Activated T-cell treated with anti-CD3 and anti-CD28 coated beads, Interleukin-2, amount 50 U/mL, for 4 hours (primary cell): ENCODE results near the gene INPP5D. TPM values are rescaled to one million over a fixed set of nuclear protein-coding genes. Genes with fewer than 3 reads are reported as not detected.

ENCODE experiments used
- ATAC-seq, 2 donors: fragments of 200-7000 bp; cut with Tn5 transposase; one replicate each; pipeline ENCODE4 v1.10.0; 2021
- DNase-seq: peaks from one replicate; pipeline ENCODE4 v3.0.0-alpha.2; 2020
- H3K27me3 Mint-ChIP-seq: one replicate; pipeline ENCODE4 v1.8.0; 2021; ENCODE audit warnings: low read depth, mixed read lengths
- H3K36me3 Mint-ChIP-seq: one replicate; pipeline ENCODE4 v1.8.0; 2022; ENCODE audit warnings: mixed read lengths; ENCODE audit not compliant: insufficient read depth
- H3K4me1 Mint-ChIP-seq: one replicate; pipeline ENCODE4 v1.8.0; 2021; ENCODE audit warnings: low read depth, mixed read lengths
- H3K4me3 Mint-ChIP-seq: one replicate; pipeline ENCODE4 v1.8.0; 2021; ENCODE audit warnings: mild to moderate bottlenecking, moderate library complexity, mixed read lengths
- H3K9me3 Mint-ChIP-seq: one replicate; pipeline ENCODE4 v1.8.0; 2021; ENCODE audit warnings: mixed read lengths
- total RNA-seq, 3 donors: library from RNA; stranded (reverse); gene quantifications; one replicate each; pipeline ENCODE4 v1.2.1, GENCODE V29; 2021

The INPP5D gene
- total RNA-seq, 3 donors from 2014 or later, result 31.2 to 35.5 (median 31.7) TPM

DNA sequence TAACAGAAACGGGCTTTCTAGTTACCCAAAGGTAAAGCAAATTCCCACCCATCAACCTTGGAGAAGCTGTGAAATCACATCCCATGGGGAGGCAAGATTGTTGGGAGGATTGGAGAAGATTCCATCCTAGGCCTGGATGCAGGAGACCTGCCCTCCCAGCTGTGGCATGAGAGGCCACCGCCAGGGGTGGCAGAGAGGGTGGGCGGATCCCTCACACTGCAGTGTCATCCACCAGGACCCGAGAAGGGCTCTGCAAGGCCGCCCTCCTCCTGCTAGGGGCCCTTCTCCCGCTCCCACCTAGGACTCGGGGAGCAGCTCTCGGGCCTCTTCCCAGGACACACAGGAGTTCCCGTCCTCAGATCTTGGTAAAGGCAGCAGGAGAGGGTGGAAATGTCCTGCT, 175.8 kb downstream of the INPP5D start:
- no peak for DNase-seq

DNA sequence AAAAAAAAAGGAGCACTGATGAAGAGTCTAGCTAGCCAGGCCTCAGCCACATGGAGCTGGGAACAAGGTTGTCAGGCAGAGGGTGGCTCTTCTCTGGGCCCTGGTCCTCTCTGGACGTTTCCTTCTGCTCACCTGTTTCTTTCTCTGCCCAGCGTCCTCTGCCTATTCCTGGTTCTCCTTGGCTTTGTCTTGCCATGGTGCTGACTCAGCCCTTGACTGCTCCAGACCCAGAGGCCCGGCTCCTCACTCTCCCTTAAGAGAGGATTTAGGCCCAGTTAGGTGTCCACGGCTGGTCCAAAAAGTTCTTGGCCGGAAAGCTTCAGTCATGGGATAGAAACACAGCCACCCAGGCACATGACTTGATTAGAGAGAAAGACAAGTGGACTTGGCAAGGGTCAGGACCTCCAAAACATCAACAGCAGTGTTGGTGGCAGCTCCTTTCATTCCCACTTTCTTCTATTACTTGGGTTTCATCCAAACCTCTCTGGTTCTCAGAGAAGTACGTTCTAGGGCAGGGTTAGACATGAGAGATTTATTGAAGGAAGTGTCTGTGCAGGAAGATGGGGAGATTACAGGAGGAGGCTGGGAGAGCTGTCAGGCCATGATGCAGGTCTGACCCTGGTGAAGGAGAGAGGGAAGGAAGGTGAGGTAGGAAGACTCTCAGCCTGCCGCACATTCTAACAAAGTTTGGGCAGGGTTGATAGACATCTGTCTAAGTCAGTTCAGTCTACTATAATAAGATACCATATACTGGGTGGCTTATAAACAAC, 176.9 kb downstream of the INPP5D start:
- H3K36me3 Mint-ChIP-seq, result no peaks in the 10 kb centered on the region
- no peaks in the 10 kb centered on the region for H3K9me3 Mint-ChIP-seq
- peaks cover 61% of the 10 kb centered on the region for H3K4me1 Mint-ChIP-seq
- no peak overlapping the region for H3K4me3 Mint-ChIP-seq
- ATAC-seq, result no peak
- no peak for DNase-seq
- no peaks in the 10 kb centered on the region for H3K27me3 Mint-ChIP-seq

More for the DNA sequence above, 175.8 kb downstream of the INPP5D start:
- Mint-ChIP-seq H3K9me3 (no peaks in the 10 kb centered on the region), H3K4me3 (no peak overlapping the region), H3K4me1 (peaks cover 52% of the 10 kb centered on the region), H3K27me3 (no peaks in the 10 kb centered on the region), H3K36me3 (no peaks in the 10 kb centered on the region)
- no peak for ATAC-seq

DNA sequence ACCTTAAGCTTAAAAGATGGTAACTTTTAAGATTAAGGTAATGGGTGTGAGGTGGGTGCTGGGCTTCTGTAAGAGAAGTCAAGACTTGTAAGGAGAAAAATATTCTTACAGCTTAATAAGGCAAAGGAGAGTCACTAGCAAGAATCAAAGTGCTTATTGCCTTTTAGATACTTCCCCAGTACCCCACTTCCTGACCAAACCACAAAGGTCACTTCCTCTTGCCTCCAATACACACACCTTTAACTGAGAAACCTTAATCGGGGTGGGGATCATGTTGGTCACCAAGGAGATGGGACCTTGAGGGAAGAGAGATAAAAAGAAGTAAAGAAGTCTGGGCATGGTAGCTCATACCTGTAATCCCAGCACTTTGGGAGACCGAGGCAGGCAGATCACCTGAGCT, 180.8 kb downstream of the INPP5D start:
- DNase-seq (no peak), ATAC-seq (peak; percentile 21 to 22)
- Mint-ChIP-seq H3K4me1 (peaks cover 64% of the 10 kb centered on the region), H3K36me3 (no peaks in the 10 kb centered on the region), H3K9me3 (no peaks in the 10 kb centered on the region), H3K27me3 (no peaks in the 10 kb centered on the region), H3K4me3 (peak overlapping the region; percentile 19)

DNA sequence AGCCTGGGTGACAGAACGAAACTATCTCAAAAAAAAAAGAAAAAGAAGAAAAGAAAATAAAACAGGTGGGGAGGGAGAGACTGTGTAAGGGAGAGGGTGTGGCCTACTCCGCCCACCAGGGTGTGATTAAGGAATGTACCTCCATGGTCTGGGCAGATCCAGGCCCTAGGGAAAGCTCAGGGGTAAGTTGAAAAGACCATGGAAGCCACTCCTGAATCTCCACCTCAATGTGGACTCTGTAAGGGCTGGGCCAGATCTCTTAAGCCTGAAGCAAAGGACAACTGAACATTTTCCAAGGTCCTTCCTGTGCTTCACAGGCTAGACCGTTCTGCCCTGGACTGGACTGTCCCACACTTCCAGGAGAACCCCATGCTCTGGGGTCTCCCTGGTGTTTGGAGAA, 181.7 kb downstream of the INPP5D start:
- Mint-ChIP-seq H3K36me3 (no peaks in the 10 kb centered on the region), H3K4me1 (peaks cover 68% of the 10 kb centered on the region), H3K27me3 (no peaks in the 10 kb centered on the region), H3K9me3 (no peaks in the 10 kb centered on the region), H3K4me3 (no peak overlapping the region)
- no peak for ATAC-seq
- DNase-seq, result no peak

DNA sequence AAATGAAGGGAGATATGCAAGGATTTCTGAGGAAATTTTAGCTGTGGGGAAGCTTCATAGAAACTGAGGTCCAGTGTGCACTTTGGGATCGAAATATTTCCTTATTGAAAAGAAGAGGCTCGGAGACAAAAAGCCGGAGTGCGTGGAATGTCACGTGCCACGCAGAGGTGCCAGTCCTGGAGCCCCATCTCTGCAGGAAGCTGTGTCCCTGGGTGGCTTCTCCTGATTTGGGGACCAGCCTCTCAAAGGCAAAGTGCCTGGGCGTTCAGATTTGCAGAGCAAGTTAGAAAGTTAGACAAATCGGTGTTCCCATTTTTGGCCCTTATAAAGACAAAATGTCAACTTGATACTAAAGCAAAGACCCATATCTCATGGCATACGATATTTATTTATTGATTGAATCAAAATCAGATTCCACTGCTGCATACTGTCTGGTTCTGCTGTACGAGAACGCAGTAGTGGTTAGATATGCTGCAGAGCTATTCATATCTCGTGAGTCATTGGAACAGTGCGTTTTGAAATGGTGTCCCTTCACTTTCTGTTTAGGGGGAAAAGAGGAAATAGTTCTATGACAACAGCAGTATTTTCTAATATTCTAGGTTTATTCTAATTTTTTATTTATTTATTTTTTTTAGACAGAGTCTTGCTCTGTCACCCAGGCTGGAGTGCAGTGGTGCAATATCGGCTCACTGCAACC, 182.2 kb downstream of the INPP5D start:
- no peaks in the 10 kb centered on the region for H3K9me3 Mint-ChIP-seq
- H3K27me3 Mint-ChIP-seq, result no peaks in the 10 kb centered on the region
- H3K4me1 Mint-ChIP-seq, result peaks cover 69% of the 10 kb centered on the region
- ATAC-seq, result peak; percentile 69 to 75
- no peak overlapping the region for H3K4me3 Mint-ChIP-seq
- H3K36me3 Mint-ChIP-seq, result no peaks in the 10 kb centered on the region
- DNase-seq, result no peak

DNA sequence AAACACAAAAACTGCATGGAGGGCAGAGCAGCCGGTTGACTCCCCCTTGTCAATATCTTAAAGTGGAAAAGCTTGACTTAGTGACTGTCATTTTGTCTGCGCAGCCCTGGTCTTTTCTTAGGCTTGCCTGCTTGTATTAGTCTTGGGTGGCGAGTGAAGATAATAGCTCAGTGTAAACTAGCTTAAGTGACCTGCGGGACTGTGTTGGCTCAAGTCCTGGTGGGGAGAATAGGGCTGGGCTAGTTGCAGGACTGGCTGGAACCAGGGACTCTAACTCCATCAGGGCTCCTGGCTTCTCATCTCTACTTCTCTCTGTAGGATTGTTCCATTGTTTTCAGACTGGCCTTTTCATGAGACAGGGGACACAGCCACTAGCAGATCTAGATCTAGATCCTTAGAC, 183.2 kb downstream of the INPP5D start:
- Mint-ChIP-seq H3K9me3 (no peaks in the 10 kb centered on the region), H3K27me3 (no peaks in the 10 kb centered on the region), H3K4me1 (peaks cover 67% of the 10 kb centered on the region), H3K36me3 (no peaks in the 10 kb centered on the region), H3K4me3 (no peak overlapping the region)
- no peak for DNase-seq
- no peak for ATAC-seq

DNA sequence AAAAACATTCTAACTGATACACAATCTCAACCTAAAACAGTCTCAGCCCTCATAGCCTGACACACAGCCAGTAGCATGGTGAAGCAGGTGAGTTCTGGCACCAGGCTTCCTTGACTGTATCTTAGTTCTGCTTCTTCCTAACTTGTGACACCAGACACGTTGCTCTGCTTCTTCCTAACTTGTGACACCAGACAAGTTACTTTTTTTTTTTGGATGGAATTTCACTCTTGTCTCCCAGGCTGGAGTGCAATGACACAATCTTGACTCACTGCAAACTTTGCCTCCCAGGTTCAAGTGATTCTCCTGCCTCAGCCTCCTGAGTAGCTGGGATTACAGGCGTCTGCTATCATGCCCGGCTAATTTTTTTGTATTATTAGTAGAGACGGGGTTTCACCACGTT, 184.7 kb downstream of the INPP5D start:
- H3K4me3 Mint-ChIP-seq, result no peak overlapping the region

DNA sequence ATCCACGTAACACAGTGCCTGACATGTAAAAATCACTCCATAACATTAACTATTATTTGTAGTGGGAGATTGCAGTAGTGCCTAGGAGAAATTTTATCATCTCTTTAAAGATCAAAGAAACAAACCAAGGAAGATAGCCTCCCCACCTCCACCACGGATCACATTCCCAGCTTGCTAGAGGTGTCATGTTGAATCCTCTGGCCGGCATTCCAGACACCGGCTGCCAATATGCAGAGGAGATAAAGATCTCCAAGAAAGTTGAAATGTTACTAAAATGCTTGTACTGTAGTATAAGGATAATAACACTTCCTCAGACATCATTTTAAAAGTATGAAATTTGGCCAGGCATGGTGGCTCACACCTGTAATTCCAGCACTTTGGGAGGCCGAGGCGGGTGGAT, 185.3 kb downstream of the INPP5D start:
- ATAC-seq (no peak), DNase-seq (no peak)
- H3K36me3 Mint-ChIP-seq, result no peaks in the 10 kb centered on the region
- no peaks in the 10 kb centered on the region for H3K27me3 Mint-ChIP-seq
- H3K4me1 Mint-ChIP-seq, result peaks cover 61% of the 10 kb centered on the region
- no peaks in the 10 kb centered on the region for H3K9me3 Mint-ChIP-seq
- no peak overlapping the region for H3K4me3 Mint-ChIP-seq

More for the DNA sequence above, 184.7 kb downstream of the INPP5D start:
- DNase-seq (no peak), ATAC-seq (no peak)
- H3K9me3 Mint-ChIP-seq, result no peaks in the 10 kb centered on the region
- H3K4me1 Mint-ChIP-seq, result peaks cover 61% of the 10 kb centered on the region
- no peaks in the 10 kb centered on the region for H3K27me3 Mint-ChIP-seq
- H3K36me3 Mint-ChIP-seq, result no peaks in the 10 kb centered on the region

DNA sequence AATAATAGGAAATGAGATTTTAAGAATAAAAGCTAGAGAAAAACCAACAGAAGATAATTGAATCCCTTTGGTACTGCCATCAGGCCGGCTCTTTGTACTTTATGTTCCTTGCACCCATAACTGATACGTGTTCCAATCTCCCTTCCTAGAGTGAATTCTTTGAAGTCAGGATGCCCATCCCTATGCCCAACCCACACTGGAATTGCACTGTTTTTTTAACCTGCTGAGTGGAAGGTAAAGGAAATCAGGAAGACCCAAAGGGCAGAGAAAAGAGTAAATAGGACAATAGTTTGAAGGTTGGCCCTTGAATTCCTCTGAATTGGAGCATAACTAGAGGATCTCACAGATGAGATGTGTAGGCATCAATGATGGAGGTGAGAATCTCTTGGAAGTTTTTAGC, 187.0 kb downstream of the INPP5D start:
- no peak for ATAC-seq
- H3K4me3 Mint-ChIP-seq, result peak overlapping the region; percentile 51
- H3K4me1 Mint-ChIP-seq, result peaks cover 52% of the 10 kb centered on the region

DNA sequence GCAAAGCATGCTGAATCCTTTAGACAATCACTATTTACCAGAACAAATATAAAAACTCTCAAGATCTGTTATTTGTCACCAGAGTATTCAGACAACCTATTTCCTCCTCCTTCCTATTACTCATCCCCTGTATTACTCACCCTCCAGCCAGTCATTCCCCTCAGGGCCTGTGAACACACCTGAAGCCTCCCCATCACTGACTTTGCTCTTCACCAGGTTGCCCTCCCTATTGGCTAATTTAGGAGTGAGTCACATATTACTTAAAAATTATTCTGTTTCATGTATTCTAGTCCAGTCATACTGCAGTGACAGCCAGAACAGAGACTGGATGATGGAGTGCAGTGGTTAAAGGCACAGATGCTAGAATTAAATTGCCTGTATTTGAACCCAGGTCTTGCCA, 187.6 kb downstream of the INPP5D start:
- DNase-seq (peak; percentile 54), ATAC-seq (peak; percentile 83 to 84)
- no peaks in the 10 kb centered on the region for H3K27me3 Mint-ChIP-seq
- H3K4me3 Mint-ChIP-seq, result peak overlapping the region; percentile 51
- H3K36me3 Mint-ChIP-seq, result peaks cover 1% of the 10 kb centered on the region
- H3K9me3 Mint-ChIP-seq, result no peaks in the 10 kb centered on the region
- H3K4me1 Mint-ChIP-seq, result peaks cover 50% of the 10 kb centered on the region

More for the DNA sequence above, 187.0 kb downstream of the INPP5D start:
- H3K36me3 Mint-ChIP-seq, result no peaks in the 10 kb centered on the region
- DNase-seq, result no peak
- H3K9me3 Mint-ChIP-seq, result no peaks in the 10 kb centered on the region
- H3K27me3 Mint-ChIP-seq, result no peaks in the 10 kb centered on the region

DNA sequence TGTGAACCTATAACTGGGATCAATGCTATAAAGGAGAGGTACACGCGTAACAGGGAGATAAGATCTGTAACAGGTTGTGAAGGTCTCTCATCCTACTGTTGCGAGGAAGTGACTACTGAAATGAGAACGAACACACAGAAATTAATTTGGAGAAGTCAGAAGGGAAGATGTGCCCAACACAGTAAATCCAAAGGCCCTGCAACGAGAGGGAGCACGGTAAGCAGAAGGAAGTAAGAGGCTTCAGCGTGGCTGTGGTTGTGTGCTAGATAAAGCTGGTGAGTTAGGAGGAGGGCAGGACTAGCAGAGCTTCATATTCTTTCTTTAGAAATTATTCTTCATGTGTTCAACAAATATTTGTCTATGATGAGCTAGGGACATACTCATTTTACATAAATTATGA, 188.9 kb downstream of the INPP5D start:
- no peaks in the 10 kb centered on the region for H3K27me3 Mint-ChIP-seq

DNA sequence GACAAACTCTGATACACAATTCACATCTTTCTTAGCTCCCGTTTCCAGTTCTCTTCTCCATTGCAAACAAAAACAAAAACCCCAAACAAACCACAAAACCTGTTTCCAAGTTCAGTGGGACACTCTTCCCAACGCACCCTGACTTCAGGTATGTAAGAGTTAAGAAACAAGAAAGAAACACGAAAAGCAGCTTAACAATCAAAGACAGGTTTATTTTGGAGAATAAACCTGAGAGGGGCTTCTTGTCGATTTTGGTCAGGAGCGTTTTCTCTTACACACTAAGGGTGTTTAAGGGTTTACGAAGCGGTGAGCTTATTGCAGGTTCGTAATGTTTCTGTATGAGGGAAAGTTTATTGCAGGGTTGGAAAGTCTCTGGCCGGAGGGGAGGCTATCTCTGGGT, 190.4 kb downstream of the INPP5D start:
- H3K4me3 Mint-ChIP-seq, result peak overlapping the region; percentile 93
- no peaks in the 10 kb centered on the region for H3K27me3 Mint-ChIP-seq
- H3K4me1 Mint-ChIP-seq, result peaks cover 58% of the 10 kb centered on the region
- peaks cover 17% of the 10 kb centered on the region for H3K36me3 Mint-ChIP-seq
- ATAC-seq (no peak), DNase-seq (no peak)
- no peaks in the 10 kb centered on the region for H3K9me3 Mint-ChIP-seq

More for the DNA sequence above, 188.9 kb downstream of the INPP5D start:
- H3K4me3 Mint-ChIP-seq, result no peak overlapping the region
- H3K4me1 Mint-ChIP-seq, result peaks cover 55% of the 10 kb centered on the region
- no peak for DNase-seq
- no peak for ATAC-seq
- peaks cover 10% of the 10 kb centered on the region for H3K36me3 Mint-ChIP-seq
- H3K9me3 Mint-ChIP-seq, result no peaks in the 10 kb centered on the region

DNA sequence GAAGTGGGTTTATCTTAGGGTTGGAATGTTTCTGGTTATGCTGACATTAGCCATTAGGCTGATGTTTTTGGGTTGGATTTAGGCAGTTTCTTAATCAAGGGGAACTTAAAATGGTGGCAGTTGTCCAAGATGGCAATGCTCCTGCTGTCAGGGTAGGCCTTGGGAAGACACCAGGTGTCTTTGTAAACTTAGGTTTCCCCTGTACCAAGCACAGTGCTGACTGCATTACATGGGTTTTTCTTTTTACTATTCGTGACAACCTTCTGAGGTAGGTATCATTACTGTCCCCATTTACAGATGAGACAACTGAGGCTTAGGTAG, 190.8 kb downstream of the INPP5D start:
- ATAC-seq (peak; percentile 1), DNase-seq (no peak)
- Mint-ChIP-seq H3K36me3 (peaks cover 21% of the 10 kb centered on the region), H3K4me3 (peak overlapping the region; percentile 93), H3K9me3 (no peaks in the 10 kb centered on the region), H3K27me3 (no peaks in the 10 kb centered on the region), H3K4me1 (peaks cover 62% of the 10 kb centered on the region)

DNA sequence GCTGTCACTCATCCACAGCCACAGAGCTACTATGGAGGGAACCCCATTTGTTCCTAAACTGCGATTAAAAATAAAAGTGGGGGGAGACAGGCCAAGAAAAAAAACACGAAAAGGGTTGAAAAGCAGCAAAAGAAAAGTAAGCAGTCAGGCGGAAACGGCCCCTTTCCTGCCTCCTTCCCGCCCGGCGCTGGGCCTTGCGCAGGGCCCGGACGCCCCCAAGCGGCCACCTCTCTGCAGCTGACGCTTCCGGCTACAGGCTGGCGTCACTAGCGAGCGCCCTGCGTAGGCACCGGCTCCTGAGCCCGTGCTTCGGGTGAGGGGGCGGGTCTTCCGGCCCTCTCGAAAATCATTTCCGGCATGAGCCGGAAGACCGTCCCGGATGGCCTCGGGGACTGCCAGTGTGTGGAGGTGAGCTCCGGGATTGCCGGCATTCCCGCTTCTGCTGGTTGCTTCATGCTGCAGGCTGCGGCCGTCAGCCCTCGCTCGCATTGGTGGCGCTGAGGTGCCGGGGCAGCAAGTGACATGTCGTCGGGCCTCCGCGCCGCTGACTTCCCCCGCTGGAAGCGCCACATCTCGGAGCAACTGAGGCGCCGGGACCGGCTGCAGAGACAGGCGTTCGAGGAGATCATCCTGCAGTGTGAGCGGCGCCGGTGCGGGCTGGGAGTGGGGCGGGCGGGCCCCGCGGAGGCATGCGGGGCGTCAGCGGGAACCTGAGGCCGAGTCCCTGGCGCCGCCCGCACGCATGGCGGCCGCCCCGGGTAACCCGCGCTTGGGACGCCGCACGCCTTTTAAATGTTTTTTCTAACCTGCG, 191.4 kb downstream of the INPP5D start, which contains the start of gene ATG16L1:
TSS of gene ATG16L1 (plus strand) at position 368 of the 811 bp plus-strand sequence. CDS start at position 523, 155 bp downstream.
- DNase-seq (peak; percentile 93), ATAC-seq (peak; percentile 79 to 83)
- peaks cover 25% of the 10 kb centered on the region for H3K36me3 Mint-ChIP-seq
- peaks cover 62% of the 10 kb centered on the region for H3K4me1 Mint-ChIP-seq
- H3K9me3 Mint-ChIP-seq, result no peaks in the 10 kb centered on the region
- peak within 1 kb of the TSS; percentile 93 for H3K4me3 Mint-ChIP-seq
- H3K27me3 Mint-ChIP-seq, result no peaks in the 10 kb centered on the region
